Skeletal muscle cell (primary cell): ENCODE results near the gene APPL1.
"Not testable (repeated sequence)": the region's sequence is repeated elsewhere in the genome, so short reads cannot be mapped to it uniquely, and the experiment has no call there.

ENCODE experiments used
- DNase-seq: peaks from one replicate; pipeline ENCODE4 v3.0.0-alpha.2; 2010; ENCODE audit warnings: low read depth
- H3K4me3 ChIP-seq: 2 replicates; pipeline ENCODE4 v1.5.1; 2011; ENCODE audit warnings: low read depth, mild to moderate bottlenecking, control low read depth, low read length, moderate library complexity

Gene APPL1

GRCh38 chr3:57261929-57262328 is 34.4 kb downstream of the APPL1 start:
- no peak overlapping the region for H3K4me3 ChIP-seq
- DNase-seq, result no peak

- H3K4me3 ChIP-seq, result no peak overlapping the region
- no peak for DNase-seq
These were observed 40.9 kb downstream of the APPL1 start for GRCh38 chr3:57268416-57268815.

GRCh38 chr3:57274845-57275244 is 47.3 kb downstream of the APPL1 start:
- H3K4me3 ChIP-seq, result no peak overlapping the region
- DNase-seq, result no peak

- DNase-seq, result no peak
- H3K4me3 ChIP-seq, result no peak overlapping the region
These were observed 47.9 kb downstream of the APPL1 start for GRCh38 chr3:57275393-57275792.

DNA sequence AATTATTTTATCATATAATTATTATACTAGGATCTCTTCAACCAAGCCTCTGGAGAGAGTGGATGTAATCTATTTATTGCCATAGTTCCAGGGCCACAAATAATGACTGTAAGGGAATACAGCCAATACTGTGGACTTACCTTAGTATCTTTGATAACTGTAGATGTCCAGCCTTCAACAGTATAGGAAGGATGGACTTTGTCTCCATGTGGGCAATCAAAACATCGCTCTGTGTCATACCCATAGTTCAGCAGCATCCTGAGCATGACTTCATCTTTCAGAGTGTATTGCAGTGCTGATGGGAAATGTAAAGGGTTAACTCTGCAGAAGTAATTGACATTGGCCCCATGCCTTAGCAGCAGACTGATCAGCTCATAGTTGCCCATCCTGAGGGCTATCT is 50.7 kb downstream of the APPL1 start:
- DNase-seq, result no peak
- H3K4me3 ChIP-seq, result no peak overlapping the region

GRCh38 chr3:57279685-57280084 is 52.2 kb downstream of the APPL1 start:
- DNase-seq, result no peak
- H3K4me3 ChIP-seq, result no peak overlapping the region

DNA sequence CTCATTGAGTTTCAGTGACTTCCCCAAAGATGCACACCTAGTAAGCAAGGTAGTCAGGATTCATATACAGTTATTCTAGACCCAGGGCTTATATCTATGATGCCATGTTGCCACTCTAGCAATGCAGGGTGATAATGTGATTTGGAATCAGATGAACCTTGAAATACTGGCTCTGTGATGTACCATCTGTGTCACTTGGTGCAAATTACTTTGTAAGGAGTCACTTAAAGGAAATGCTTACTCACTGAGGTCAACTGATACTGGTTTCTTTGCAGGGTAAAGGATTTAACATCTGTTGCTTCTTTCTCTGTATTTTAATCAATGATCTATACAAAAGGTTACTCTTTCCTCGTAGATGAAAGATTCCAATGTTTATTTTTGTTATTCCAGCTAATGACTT is 54.2 kb downstream of the APPL1 start:
- no peak for DNase-seq
- H3K4me3 ChIP-seq, result no peak overlapping the region

DNA sequence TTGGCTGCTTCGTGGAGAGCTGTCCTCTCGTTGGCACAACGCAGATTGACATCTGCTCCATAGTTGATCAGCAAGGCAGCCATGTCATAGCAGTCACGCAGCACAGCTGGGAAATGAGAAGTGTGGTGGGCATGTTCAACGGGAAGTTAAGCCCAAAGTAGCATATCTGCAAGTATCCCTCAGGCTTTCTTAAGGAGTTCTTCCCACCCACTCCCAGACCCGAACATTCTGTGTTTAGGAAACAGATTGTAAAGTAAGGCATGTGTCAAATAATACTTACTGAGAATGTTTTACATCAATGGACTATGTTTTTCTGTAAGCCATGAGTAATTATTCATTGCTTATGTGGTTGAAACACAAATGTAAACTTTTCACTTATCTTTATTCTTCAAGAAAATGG is 55.8 kb downstream of the APPL1 start:
- no peak for DNase-seq
- no peak overlapping the region for H3K4me3 ChIP-seq

DNA sequence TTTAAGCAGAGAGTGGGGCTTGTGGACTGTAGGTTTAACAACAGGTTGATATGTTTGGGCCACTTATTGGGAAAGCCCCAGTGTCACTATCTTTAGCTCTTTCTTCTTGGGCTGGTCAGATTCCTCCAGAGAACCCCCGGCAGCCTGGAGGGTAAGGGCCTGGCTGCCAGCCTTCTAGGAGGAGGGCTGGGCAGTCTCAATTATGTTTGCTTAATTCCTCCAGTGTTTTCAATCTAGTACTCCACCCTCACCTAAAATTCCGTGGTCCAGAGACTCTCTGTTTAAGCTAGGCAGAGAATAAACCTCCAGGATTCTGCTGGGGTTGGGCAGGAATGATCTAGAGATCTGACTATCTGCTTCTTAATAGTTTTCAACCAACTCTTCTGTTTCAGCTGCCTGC is 59.7 kb downstream of the APPL1 start:
- no peak overlapping the region for H3K4me3 ChIP-seq
- DNase-seq, result no peak

DNA sequence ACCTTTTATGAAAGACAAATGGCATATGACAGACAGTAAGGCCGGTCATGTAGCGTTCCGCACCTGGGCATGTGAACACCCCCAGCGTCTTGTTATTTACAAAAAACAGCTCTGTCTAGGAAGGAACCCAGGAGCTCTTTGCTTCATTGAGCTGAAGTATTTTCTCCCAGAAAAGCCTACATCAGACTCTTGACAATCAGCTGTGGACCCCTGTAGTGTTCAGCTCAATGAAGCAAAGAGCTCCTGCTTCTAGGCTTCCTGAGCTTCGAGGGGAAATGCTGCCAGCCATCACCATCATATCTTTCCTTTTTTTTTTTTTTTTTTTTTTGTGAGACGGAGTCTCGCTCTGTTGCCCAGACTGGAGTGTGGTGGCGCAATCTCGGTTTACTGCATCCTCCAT is 60.9 kb downstream of the APPL1 start:
- H3K4me3 ChIP-seq, result no peak overlapping the region
- DNase-seq, result no peak

GRCh38 chr3:57292159-57292896 is 64.8 kb downstream of the APPL1 start, which contains the start of gene ASB14:
TSS of gene ASB14 (minus strand) at chr3:57292685. CDS start at chr3:57292033, 652 bp downstream.
- no peak within 1 kb of the TSS for H3K4me3 ChIP-seq
- DNase-seq, result no peak

DNA sequence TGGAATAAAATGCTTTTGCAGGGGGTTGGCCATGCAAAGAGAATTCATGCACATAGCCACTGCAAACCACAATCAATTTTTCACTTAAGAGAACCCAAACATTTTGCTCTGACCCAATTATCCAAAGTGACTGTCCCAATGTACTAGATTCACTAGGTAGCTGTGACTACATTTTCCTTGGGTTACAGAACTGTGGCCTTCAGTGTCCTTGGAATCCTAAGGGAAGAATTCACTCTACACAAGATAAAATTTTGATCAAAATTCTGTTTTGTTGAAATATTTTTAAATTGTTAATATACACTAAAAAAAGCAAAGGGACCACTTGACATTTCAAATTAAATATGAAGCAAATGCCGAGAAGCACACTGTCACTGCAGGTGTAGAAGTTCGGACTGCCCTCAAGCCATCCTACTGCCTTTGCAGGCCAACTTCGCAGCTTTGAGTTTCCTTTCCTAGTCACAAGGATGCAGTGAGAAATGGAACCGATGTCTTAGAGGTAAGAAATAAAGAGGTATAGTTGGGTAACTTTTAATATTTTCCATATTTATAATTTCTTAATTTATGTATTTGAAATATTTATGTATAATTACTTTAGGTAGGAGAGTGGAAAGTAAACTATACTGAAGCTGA is 65.5 kb downstream of the APPL1 start:
- H3K4me3 ChIP-seq, result no peak overlapping the region
- DNase-seq, result no peak

GRCh38 chr3:57298041-57298440 is 70.5 kb downstream of the APPL1 start:
- H3K4me3 ChIP-seq, result no peak overlapping the region
- DNase-seq, result no peak

DNA sequence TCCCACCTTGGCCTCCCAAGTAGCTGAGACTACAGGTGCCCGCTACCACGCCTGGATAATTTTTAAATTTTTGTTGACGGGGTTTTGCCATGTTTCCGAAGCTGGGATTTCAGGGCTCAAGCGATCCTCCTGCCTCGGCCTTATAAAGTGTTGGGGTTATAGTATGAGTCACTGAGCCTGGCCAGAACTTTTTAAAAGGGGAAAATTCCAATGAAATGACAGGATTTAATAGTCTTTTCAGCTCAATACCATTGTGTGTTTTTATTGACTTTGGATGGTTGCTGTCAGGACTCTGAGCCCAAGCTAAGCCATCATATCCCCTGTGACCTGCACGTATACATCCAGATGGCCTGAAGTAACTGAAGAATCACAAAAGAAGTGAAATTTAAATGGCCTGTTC is 76.0 kb downstream of the APPL1 start:
- H3K4me3 ChIP-seq, result not testable (repeated sequence)
- peak; percentile 8 for DNase-seq

GRCh38 chr3:57309769-57310360 is 82.3 kb downstream of the APPL1 start:
- no peak overlapping the region for H3K4me3 ChIP-seq
- no peak for DNase-seq

DNA sequence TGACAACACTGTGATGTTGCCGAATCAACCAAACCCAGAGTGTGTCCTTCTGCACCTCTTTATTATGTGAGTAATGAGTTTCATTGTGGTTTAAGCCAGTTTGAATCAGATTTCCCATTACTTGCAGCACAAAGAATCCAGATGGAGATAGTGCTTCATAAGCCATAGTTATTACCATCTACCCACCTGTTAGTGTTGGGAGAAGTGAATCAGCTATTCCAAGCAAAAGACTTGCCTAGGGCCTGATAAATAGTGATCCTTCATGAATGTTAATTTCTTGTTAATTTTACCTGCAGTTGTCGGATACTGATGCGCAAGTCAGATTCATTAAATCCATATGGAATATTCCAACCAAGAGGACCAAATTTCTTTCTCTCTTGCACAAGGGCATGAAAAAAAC is 86.7 kb downstream of the APPL1 start:
- no peak for DNase-seq
- no peak overlapping the region for H3K4me3 ChIP-seq
